Stomach (tissue), 9 donors: ENCODE measurements around the gene SLC6A11. TPM values are rescaled to one million over a fixed set of nuclear protein-coding genes. Genes with fewer than 3 reads are reported as not detected.

ENCODE experiments used
- DNase-seq, 2 donors: peaks; one replicate each; pipeline versions ENCODE4 v3.0.0 to v3.0.0-alpha.2; 2013 to 2019
- H3K27ac ChIP-seq, 5 donors: fragments of 200-600 bp in 4 of 5; sonication (generic) in 4 of 5; one replicate each; pipeline ENCODE4 v1.5.1; 2013 to 2019; ENCODE audit warnings: mild to moderate bottlenecking in 1 of 5, moderate library complexity in 1 of 5
- H3K27me3 ChIP-seq, 3 donors: fragments of 200-600 bp; sonication (generic); one replicate each; pipeline ENCODE4 v1.5.1; 2017 to 2019; ENCODE audit warnings: mixed run types in 1 of 3
- H3K36me3 ChIP-seq, 4 donors: fragments of 200-600 bp; sonication (generic); 1 replicate in 3 of 4; 2 replicates in 1 of 4; pipeline ENCODE4 v1.5.1; 2016 to 2019
- H3K4me1 ChIP-seq, 4 donors: fragments of 200-600 bp; sonication (generic); one replicate each; pipeline ENCODE4 v1.5.1; 2016 to 2019
- H3K4me3 ChIP-seq, 4 donors: fragments of 200-600 bp; sonication (generic) in 3 of 4; one replicate each; pipeline ENCODE4 v1.5.1; 2016 to 2019; ENCODE audit warnings: mild to moderate bottlenecking in 1 of 4
- H3K9me3 ChIP-seq, 4 donors: fragments of 200-600 bp; sonication (generic); one replicate each; pipeline ENCODE4 v1.5.1; 2016 to 2019
- CTCF ChIP-seq, 7 experiments: fragments of 450-650 bp in 4 of 7; fragments of 200-600 bp in 3 of 7; sonication (generic) in 3 of 7; IDR thresholded peaks; one replicate each; pipeline ENCODE4 v1.5.1; 2016 to 2019; ENCODE audit warnings: antibody characterized with exemption in 7 of 7, control low read depth in 2 of 7, mild to moderate bottlenecking in 1 of 7
- EP300 ChIP-seq: sonication (generic); formaldehyde crosslinking; IDR thresholded peaks from one replicate; pipeline ENCODE4 v1.6.1; 2017; ENCODE audit warnings: antibody characterized with exemption
- POLR2A ChIP-seq, 4 donors: fragments of 450-650 bp; IDR thresholded peaks; one replicate each; pipeline ENCODE4 v1.6.1; 2016; ENCODE audit warnings: antibody characterized with exemption in 4 of 4, control low read depth in 2 of 4, mild to moderate bottlenecking in 1 of 4, moderate library complexity in 1 of 4
- POLR2AphosphoS5 ChIP-seq, 3 donors: sonication (generic); formaldehyde crosslinking; IDR thresholded peaks; one replicate each; pipeline ENCODE4 v1.6.1; 2016; ENCODE audit warnings: antibody characterized with exemption in 3 of 3
- WGBS, 5 donors: extraction: QIAGEN DNeasy Blood & Tissue Kit in 3 of 5; methylation state at CpG; one replicate each; pipeline versions ENCODE4 v1.1.5 to v1.1.7; 2013 to 2018; 5-methylcytosine and 5-hydroxymethylcytosine counted together
- intact Hi-C: fragments of 100-400 bp; cut with DNase I; formaldehyde crosslinking; loops from one replicate; pipeline ENCODE4 v1.15.1; 2023; ENCODE audit warnings: low total_unique reads
- polyA plus RNA-seq, 3 donors: library from polyadenylated mRNA; stranded (reverse); fragments of 200-250 nt; gene quantifications; one replicate each; pipeline ENCODE4 v1.2.3, GENCODE V29; 2013
- total RNA-seq, 5 donors: library from RNA; depleted of rRNA; stranded (reverse); fragments of >200 nt; gene quantifications; one replicate each; pipeline versions ENCODE4 v1.1.0 to v1.2.3, GENCODE V29; 2014 to 2016
- donor health status: healthy with polysubstance abuse.
- donor health status: Bipolar disorder and iron deficiency.
- donor health status: healthy.

Gene SLC6A11
- total and polyA plus RNA-seq, 8 donors, result 0.18 to 2.0 TPM; not detected in 6

GRCh38 chr3:10839167-10839566, 23.1 kb downstream of the SLC6A11 start:
- H3K36me3 ChIP-seq, result no peaks in the 10 kb centered on the region
- H3K9me3 ChIP-seq, result no peaks in the 10 kb centered on the region
- H3K27ac ChIP-seq, result no peak overlapping the region
- no peak for DNase-seq
- TF ChIP-seq POLR2A (IDR thresholded peaks at IDR 0.05), result no peak
- TF ChIP-seq EP300, result no peak
- TF ChIP-seq POLR2AphosphoS5 (IDR thresholded peaks at IDR 0.05), result no peak
- TF ChIP-seq CTCF (IDR thresholded peaks at IDR 0.05), result no peak
- 66 to 83% (median 70%) methylated on average over 4 of the region's 4 CpGs for WGBS, 5 donors
- H3K27me3 ChIP-seq, result peaks cover 0 to 42% (median 10%) of the 10 kb centered on the region in 3 donors
- intact Hi-C loops, result no loop called here
- H3K4me3 ChIP-seq, result no peak overlapping the region
- no peaks in the 10 kb centered on the region for H3K4me1 ChIP-seq

GRCh38 chr3:10841100-10841499, 25.1 kb downstream of the SLC6A11 start:
- 76 to 82% (median 77%) methylated on average over 4 of the region's 4 CpGs for WGBS, 5 donors
- intact Hi-C loops, result no loop called here
- DNase-seq, result no peak

GRCh38 chr3:10843378-10843777, 27.4 kb downstream of the SLC6A11 start:
- no peak for DNase-seq
- Histone ChIP-seq H3K4me3 (no peak overlapping the region), H3K36me3 (no peaks in the 10 kb centered on the region), H3K27ac (no peak overlapping the region), H3K4me1 (no peaks in the 10 kb centered on the region), H3K9me3 (no peaks in the 10 kb centered on the region), H3K27me3 (peaks cover 0 to 42% (median 6%) of the 10 kb centered on the region in 3 donors)
- TF ChIP-seq EP300, result no peak
- TF ChIP-seq CTCF (IDR thresholded peaks at IDR 0.05), result no peak
- no peak for TF ChIP-seq POLR2A (IDR thresholded peaks at IDR 0.05)
- TF ChIP-seq POLR2AphosphoS5 (IDR thresholded peaks at IDR 0.05), result no peak
- WGBS, 5 donors, result 69 to 93% (median 86%) methylated on average over 3 of the region's 3 CpGs
- intact Hi-C loops, result no loop called here

More at GRCh38 chr3:10841100-10841499, 25.1 kb downstream of the SLC6A11 start:
- TF ChIP-seq POLR2AphosphoS5 (IDR thresholded peaks at IDR 0.05) (no peak), POLR2A (IDR thresholded peaks at IDR 0.05) (no peak), EP300 (no peak)
- Histone ChIP-seq H3K36me3 (no peaks in the 10 kb centered on the region), H3K4me1 (no peaks in the 10 kb centered on the region), H3K27me3 (peaks cover 0 to 39% (median 6%) of the 10 kb centered on the region in 3 donors), H3K27ac (no peak overlapping the region), H3K4me3 (no peak overlapping the region), H3K9me3 (no peaks in the 10 kb centered on the region)

- Histone ChIP-seq H3K4me3 (no peak overlapping the region), H3K9me3 (no peaks in the 10 kb centered on the region), H3K4me1 (no peaks in the 10 kb centered on the region), H3K36me3 (no peaks in the 10 kb centered on the region), H3K27me3 (peaks cover 0 to 24% (median 6%) of the 10 kb centered on the region in 3 donors), H3K27ac (no peak overlapping the region)
- intact Hi-C loops, result no loop called here
- no peak for DNase-seq
- 53 to 69% (median 64%) methylated on average over 6 of the region's 6 CpGs for WGBS, 5 donors
- TF ChIP-seq POLR2AphosphoS5 (IDR thresholded peaks at IDR 0.05) (no peak), POLR2A (IDR thresholded peaks at IDR 0.05) (no peak), CTCF (IDR thresholded peaks at IDR 0.05) (no peak), EP300 (no peak)
Observed at GRCh38 chr3:10845001-10845761, 29.2 kb downstream of the SLC6A11 start.
